ENCODE results near the gene CREG2.

CREG2 gene

DNA sequence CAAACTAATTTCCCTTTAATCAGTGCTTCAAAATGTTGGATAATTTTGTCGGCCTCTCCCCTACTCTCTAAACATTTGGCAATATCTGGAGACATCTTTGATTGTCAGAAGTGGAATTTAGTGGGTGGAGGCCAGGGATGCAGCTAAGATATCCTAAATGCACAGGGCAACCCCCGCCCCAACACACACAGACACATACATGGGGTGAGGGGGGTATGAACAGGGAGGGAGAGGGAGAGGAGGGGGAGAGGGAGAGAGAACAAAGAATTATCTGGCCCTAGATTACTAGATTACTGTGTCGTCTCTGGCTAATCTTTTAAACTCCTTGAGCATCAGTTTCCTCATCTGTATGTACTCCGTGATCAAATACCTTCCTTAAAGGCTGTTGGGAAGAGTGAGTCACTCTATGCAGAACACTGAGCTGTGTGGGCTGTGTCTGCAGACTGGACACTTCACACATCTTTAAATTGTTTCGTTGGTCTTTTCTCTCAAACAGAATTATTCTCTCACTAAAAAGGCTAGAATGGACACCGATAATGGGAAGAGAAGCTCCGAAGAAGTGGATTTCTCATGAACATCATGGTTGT lies 81.7 kb downstream of the CREG2 start:
- DNase-seq = no peak

DNA sequence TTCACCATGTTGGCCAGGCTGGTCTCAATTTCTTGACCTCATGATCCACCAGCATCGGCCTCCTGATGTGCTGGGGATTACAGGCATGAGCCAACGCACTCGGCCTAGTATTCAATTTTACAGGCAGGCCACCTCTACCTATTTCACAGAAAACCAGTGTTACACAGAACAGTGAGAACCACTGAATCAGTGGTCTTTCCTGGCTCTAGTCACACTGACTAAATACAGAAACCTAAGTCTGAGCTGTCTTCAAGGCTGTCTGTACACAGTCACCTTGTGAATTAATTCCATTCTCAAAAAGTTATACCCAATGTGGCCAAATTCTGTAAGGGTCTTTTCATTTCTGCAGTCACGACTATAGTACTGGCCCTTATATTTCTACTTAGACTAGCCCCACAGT lies 82.3 kb downstream of the CREG2 start:
- DNase-seq = no peak

DNA sequence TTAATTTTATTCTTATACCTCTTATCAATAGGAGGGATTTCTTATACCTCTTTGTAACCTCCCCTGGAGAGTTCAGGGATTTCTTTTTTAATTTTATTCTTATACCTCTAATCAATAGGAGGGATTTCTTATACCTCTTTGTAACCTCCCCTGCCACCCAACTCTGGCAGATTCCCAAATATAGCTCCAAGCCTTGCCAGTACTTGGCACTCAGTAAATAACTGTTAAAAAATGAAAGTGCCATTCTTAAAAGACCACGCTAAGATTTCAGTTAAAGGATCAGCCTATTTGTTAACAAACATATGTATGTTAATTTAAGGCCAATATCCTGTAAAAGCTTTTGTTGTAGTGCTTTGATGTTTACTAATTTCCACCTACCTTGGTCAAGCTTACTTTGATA lies 83.6 kb downstream of the CREG2 start:
- no peak for DNase-seq

DNA sequence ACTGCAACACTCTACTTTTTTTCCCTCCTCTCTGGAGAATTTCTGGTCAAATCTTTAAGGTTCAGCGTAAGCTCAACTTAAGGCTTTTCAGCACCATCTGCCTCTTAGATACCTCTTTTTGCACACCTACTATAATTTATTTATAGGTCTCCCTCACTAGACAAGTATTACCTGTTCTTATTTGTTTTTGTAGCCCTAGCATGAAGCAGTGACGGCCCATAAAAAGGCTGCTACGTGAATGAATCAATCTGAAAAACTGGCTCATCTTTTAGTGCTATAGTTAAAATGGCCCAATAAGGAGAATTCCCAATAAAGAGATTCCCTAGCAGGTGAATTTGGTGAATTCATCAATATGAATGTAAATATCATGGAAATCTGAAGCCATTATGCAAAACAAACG lies 85.3 kb downstream of the CREG2 start:
- no peak for DNase-seq

DNA sequence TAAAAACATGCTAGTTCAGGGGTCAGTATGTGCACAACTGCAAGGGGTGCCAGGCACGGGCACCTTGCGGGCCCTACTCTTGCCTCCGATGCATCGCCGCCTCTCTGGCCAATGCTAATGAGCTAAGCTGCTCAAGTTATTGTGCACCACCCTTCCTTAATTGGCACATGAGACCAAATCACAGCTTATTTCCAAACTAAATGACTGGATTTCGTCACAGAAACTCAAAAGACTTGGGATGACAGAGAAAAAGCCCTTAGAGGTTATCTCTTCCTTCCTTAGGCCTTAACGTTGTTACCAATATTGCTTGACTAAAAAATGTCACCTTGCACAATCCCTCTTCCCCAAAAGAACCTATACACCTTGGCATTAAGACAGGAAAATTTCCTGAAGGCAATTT lies 86.5 kb downstream of the CREG2 start:
- no peak for DNase-seq

DNA sequence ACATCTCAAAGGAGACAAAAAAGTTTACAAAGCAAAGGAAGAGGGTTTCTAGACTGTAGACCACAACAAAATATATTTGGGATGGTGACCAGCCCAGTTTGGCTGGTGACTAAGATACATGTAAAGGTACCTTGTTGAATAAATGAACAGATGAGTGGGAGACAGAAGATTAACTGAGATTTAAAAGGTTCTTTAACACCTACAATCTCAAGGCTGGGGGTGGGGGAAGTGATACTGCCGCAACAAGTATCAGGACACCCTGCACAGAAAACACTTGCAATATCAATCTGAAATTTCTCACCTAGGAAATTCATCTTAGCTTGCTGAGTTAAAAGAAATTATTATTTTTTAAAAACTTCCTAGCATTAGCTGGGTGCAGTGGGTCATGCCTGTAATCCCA lies 87.1 kb downstream of the CREG2 start:
- DNase-seq = no peak

DNA sequence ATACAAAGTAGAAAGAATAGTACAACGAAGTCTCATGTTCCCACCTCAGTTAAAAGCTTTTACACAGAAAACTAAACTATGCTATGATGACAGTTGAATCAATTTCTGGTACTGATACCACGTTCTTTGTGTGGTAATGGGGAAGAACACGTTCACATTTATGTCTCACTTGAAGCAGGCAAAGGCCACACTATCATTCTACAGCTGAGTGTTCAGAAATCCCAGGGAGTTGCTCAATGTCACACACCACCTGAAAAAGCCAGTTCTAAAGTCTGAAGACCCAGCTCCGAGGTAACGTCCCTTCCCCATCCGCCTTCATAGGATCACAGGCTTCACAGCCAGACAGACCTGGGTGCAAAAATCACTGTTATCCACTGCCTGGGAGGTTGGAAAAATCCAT lies 87.7 kb downstream of the CREG2 start:
- DNase-seq = no peak

DNA sequence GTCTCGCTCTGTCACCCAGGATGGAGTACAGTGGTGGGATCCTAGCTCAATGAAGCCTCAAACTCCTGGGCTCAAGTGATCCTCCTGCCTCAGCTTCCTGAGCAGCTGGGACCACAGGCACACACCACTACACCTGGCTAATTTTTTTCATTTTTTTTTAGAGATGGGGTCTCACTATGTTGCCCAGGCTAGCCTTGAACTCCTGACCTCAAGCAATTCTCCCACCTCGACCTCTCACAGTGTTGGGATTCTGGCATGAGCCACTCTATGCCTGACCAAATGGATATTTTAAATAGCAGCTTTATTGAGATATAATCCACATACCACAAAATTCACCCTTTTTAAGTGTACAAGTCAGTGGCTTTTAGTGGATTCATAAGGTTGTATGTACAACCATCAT lies 89.9 kb downstream of the CREG2 start:
- no peak for DNase-seq

DNA sequence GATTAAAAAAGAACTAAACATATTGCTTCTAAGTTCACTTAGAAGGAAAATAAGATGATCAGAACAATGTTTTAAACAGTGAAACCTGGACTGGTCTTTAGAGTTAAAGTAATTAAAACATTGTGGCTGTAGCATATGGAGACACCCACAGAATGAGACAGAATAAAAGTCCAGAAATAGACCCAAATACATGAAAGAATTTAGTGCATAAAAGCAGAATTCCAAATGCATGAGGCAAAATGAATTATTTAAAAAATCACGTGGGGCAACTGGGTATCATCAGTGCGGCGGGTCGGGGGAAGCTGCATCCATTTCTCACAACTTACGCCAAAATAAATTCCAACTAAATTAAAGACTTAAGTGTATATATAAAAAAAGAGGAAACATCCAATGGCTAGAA lies 90.9 kb downstream of the CREG2 start:
- no peak for DNase-seq

DNA sequence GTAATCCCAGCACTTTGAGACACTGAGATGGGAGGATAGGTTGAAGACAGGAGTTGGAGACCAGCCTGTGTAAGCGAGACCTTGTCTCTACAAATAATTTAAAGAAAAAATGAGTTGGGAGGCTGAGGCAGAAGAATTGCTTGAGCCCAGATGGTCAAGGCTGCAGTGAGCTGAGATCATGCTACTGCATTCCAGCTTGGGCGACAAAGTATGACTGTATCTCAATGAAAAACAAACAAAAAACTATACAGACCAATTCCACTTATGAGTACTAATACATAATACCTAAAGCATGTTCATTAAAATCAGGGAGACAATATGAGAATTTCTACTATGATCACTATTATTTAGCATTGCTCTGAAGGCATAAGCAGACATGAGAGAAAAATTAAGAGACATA lies 91.4 kb downstream of the CREG2 start:
- DNase-seq = no peak

All from T1000 (cell line).